IPS-NIHi7 (cell line): Measurements from ENCODE around the gene SLC43A3.
A peak's percentile ranks its signal among the peaks of the same experiment; 100 is the strongest.
"Not testable (repeated sequence)": the region's sequence is repeated elsewhere in the genome, so short reads cannot be mapped to it uniquely, and the experiment has no call there.

ENCODE experiments used
- DNase-seq: peaks from one replicate; pipeline ENCODE4 v3.0.0; 2012; ENCODE audit warnings: mixed read lengths; ENCODE audit errors: extremely low spot score

Gene SLC43A3

DNA sequence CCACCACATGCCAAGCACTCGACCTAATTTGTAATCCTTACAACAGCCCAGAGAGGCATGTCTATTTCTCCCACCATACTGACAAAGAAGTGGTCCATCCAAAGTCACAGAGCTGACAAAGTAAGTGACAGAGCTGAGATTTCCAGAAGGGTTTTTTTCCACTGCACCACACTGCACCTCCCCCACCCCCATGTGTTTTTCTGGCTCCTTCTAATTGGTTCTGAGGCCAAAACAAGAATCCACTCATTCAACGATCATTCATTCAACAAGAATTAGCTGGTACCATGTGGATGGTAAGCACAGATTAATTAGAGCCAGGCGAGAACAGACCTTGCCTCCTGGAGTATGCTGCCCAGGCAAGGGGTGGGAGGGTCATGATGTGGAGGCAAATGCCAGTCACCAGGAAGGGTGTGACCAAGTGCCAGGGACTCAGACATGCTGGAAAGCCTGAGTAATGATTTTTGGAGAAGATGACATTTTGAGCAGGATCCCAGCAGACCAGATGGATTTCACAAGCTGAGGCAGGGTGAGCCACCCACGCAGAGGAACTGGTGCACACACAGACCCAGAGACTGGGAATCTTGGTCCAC is 21.6 kb downstream of the SLC43A3 start:
- no peak for DNase-seq

DNA sequence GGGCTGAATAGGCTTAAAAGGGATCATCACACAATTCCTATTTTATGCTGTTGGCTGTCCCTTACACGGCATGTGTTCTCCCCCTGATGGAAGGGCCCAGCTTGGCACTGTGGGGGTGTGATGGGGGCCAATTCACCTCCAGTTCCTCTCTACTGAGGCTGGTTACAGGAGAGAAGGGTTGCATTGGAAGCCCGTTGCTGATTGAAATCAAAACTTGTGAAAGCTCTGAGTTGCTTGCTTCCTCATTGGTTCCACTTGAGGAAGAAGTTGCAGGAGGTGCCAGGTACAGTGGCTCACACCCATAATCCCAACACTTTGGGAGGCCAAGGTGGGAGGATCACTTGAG is 23.1 kb downstream of the SLC43A3 start:
- no peak for DNase-seq

GRCh38 chr11:57403003-57403801 is 23.7 kb downstream of the SLC43A3 start:
- not testable (repeated sequence) for DNase-seq

- peak; percentile 40 for DNase-seq
Measured at GRCh38 chr11:57402188-57403002, 24.5 kb downstream of the SLC43A3 start.

- DNase-seq: no peak
Measured at GRCh38 chr11:57399972-57400578, 26.8 kb downstream of the SLC43A3 start.

GRCh38 chr11:57399221-57399620 is 27.7 kb downstream of the SLC43A3 start:
- no peak for DNase-seq

DNA sequence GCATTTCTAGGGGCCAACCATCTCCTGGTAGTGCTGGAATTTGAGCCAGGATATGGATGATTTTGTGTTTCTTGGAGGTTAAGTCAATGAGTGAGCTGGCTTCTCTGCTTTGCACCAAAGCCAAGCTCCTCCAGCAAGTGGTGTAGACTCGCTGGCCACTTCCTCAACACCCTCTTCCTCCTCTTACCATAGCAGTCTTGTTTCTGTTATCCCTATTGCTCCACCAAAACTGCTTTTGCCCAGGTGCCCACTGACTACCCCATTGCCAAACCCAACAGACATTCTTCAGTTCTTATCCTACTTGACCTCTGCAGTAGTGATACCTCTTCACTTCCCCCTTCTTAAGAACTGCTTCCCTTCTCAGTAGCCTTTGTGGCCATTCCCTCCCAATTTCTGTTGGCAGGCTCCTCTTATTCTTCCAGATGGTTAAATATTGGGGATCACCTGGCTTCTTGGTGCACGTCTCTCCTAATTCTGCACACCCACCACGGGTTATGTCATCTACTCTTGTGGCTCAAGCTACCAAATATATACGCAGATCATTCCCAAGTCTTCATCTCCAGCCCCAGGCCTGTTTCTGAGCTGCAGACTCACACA is 29.4 kb downstream of the SLC43A3 start:
- DNase-seq: no peak

- no peak for DNase-seq
Measured at GRCh38 chr11:57396744-57397143, 30.2 kb downstream of the SLC43A3 start.

GRCh38 chr11:57395905-57396623 is 30.9 kb downstream of the SLC43A3 start:
- DNase-seq: no peak

DNA sequence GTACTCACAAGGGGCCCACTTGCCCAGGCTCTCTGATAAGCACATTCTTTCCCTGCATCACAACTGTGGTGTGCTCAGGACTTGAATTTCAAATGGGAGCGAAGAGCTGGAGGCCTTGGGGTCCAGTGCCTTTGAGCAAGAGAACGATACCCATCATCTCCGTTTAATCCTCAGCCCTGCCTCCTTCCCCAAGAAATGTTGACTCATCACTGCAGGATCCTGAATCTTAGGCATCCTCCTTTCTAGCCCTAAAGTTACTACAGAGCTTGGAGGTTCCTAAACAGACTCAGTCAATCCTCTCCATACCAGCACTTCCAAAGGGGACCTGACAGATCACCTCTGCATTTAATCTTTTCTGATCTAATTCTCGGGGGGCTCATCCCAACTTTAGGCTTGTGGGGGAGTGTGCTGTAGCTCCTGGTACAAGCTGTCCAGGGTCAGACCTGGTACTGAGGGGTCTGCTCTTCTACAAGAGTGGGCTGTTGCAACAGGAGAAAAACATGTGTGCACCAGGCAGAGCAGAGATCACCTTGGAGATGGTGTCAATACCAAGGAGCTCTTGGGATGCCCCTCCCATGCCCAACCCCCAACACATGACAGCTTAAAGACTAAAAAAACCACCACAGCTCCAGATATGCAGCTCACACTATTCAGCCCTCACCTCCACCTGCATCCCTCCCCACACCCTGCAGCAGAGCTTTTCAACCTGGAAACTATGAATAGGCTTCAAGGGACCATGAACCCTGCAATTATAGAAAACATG is 32.5 kb downstream of the SLC43A3 start:
- no peak for DNase-seq

- no peak for DNase-seq
Measured at GRCh38 chr11:57392763-57393105, 34.2 kb downstream of the SLC43A3 start.

DNA sequence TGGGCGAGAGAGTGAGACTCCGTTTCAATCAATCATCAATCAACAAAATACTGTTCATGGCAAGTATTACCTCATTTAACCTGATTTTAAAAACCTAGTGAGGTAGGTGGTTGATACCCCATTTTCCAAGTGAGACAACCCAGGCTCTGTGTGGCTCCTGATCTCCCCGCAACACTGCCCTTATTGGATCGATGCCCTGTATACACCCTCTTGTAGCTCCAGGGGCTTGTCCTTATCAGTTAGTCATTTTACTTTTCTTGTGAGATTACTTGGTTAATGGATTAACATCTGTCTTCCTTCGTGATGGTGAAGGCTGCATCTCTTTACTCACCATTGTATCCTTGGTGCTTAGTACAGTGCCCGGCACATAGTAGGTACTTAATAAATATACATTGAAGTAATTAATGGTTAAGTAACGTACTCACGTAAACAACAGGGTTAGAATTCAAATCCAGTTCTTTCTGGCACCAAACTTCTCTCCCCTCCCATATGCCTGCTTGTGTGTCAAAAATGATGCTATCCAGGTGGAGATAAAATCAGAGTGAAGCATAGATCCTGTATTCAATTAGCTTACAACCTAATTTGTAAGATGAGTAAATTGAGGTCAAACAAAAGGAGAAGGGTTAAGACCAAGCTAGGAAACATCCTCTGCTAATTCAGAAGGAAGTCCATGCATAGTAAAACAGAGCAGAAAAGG is 34.7 kb downstream of the SLC43A3 start:
- DNase-seq: no peak

DNA sequence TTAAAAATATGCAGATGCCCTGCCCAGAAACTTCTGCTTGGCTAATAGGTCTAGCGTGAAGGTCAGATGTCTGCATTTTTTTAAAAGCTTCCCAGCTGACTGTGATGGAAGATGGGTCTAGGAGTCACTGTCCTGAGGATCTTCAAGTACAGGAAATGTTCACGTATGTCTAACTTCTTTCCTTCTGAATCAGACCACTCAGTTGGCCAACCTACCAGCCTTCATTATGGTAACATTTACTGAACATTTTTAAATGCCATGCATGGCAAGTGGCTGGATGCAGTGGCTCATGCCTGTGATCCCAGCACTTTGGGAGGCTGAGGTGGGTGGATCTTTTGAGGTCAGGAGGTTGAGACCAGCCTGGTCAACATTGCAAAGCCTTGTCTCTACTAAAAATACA is 35.4 kb downstream of the SLC43A3 start:
- DNase-seq: no peak

DNA sequence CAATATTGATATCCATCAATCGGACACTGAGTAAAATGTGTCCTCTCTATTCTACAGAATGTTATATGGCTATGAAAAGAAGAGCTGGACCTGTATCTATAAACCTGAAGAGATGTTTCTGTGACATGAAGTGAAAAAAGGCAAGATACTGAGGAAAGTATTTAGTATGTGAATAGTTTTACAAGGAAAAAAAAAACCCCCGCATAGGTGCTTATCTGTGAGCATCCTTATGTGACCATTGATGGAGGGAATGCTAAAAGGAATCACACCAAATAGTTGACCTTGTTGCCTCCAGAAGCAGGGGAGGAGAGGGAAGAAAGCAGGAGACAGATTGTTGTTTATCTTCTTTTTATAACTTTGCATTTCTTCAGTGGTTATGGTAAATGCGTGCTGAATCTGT is 35.8 kb downstream of the SLC43A3 start:
- no peak for DNase-seq

DNA sequence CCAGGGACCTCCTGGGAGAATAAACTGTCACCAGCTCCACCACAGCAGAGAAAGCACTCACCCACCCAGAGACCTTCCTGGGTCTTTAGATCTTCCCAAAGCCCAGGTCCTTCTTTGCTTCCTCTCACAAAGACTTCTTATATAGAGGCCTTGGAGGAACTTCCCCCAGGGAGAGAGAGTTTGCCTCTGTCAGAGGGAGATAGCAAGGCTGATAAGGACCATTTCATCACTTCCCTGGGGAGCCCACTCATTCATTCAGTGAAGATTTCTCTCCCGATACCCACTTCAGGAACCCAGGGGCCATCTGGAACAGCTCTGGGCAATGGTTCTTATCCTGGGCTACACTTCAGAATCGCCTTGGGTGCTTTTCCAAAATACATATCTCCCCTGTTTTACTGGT is 36.4 kb downstream of the SLC43A3 start, which contains the start of gene PRG2:
Gene PRG2 (minus strand): TSS at position 116 of the 400 bp plus-strand sequence. CDS start 706 bp downstream, outside the sequence.
- DNase-seq: no peak

DNA sequence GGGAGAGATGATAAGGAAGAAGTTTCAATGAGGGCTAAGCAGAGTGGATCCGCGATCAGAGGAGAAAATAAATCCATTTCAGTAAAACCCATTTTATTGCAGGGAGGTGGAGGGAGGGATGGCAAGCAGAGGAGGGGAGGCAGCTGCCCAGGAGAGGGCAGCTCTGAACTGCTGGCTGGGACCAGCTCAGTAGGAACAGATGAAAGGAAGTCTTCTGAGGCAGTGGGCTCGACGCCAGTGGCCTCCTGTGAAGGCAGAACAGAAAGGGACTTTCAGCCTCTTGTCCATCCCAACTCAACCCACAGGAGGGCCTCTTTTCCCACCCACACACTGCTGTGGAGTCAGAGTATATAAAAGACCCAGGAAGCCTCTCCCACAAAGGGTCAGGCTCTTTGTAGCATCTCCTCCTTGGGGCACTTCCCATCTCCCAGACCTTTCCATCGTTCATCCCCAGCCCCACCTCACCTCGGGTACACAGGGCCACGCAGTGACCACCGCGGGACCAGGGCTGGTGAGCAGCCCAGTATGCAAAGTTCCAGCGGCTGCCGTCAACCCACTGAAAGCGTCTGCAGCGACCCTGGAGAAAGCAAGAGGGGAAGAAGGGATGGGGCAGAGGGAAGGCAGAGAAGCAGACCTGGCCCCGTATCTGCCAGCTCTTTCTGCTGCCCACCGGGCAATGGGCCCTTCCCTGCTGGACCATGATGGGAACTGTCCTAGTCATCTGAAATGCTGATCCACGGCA is 39.5 kb downstream of the SLC43A3 start:
- DNase-seq: no peak

- no peak for DNase-seq
Measured at GRCh38 chr11:57386178-57386940, 40.6 kb downstream of the SLC43A3 start.

DNA sequence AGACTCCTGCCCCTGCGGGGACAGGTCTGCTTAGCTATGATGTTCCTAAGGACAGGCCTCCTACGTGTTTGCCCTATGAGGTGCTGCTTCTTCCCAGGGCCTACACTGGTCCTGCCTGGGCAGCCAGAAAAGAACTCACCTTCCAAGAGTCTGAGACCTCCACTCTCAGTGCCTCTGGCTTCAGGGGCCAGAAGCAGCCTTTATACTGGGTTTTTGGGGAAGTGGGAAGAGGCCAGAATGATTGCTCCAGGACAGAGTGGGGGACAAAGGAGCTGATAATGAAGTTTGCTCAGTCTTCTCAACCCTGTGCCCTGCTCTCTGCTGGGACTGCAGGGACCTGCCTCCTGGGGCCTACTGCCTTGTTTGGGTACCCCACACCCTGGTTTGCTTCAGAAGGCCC is 45.9 kb downstream of the SLC43A3 start, which contains the start of gene PRG3:
Gene PRG3 (minus strand): TSS at position 176 of the 400 bp plus-strand sequence. CDS start 442 bp downstream, outside the sequence.
- DNase-seq: no peak
